Activated CD4-positive, alpha-beta memory T cell treated with anti-CD3 and anti-CD28 coated beads for 36 hours (primary cell): ENCODE data around the gene SLC24A4. TPM values are rescaled to one million over a fixed set of nuclear protein-coding genes. Genes with fewer than 3 reads are reported as not detected.

Experiments used
- CTCF ChIA-PET: fragments of 350-600 bp; sonication (Branson Sonifier 250); formaldehyde crosslinking; loops from one replicate; lab custom pipeline; 2021; ENCODE audit warnings: antibody characterized with exemption, inconsistent platforms; lab: Charles Lee
- POLR2A ChIA-PET: fragments of 350-600 bp; sonication (Branson Sonifier 250); formaldehyde crosslinking; loops from one replicate; lab custom pipeline; 2021; ENCODE audit warnings: antibody characterized with exemption; lab: Charles Lee
- DNase-seq: peaks from one replicate; pipeline ENCODE4 v3.0.0-alpha.2; 2020
- H3K27ac Mint-ChIP-seq: one replicate; pipeline ENCODE4 v1.8.0; 2021; ENCODE audit warnings: mixed read lengths
- H3K27me3 Mint-ChIP-seq: one replicate; pipeline ENCODE4 v1.8.0; 2021; ENCODE audit warnings: mixed read lengths
- H3K36me3 Mint-ChIP-seq: one replicate; pipeline ENCODE4 v1.8.0; 2021; ENCODE audit warnings: mixed read lengths
- H3K4me1 Mint-ChIP-seq: one replicate; pipeline ENCODE4 v1.8.0; 2021; ENCODE audit warnings: low read depth, mixed read lengths
- H3K4me3 Mint-ChIP-seq: one replicate; pipeline ENCODE4 v1.8.0; 2021; ENCODE audit warnings: mild to moderate bottlenecking, mixed read lengths
- H3K9me3 Mint-ChIP-seq: one replicate; pipeline ENCODE4 v1.8.0; 2021; ENCODE audit warnings: mixed read lengths
- intact Hi-C: fragments of 100-400 bp; cut with micrococcal nuclease; formaldehyde crosslinking; loops from one replicate; pipeline ENCODE4 v1.15.1; 2023
- total RNA-seq, 2 experiments: library from RNA; stranded (reverse); gene quantifications; one replicate each; pipeline ENCODE4 v1.2.3, GENCODE V29; 2021

Gene SLC24A4
- total RNA-seq, 2 experiments from 2014 or later: not detected

DNA sequence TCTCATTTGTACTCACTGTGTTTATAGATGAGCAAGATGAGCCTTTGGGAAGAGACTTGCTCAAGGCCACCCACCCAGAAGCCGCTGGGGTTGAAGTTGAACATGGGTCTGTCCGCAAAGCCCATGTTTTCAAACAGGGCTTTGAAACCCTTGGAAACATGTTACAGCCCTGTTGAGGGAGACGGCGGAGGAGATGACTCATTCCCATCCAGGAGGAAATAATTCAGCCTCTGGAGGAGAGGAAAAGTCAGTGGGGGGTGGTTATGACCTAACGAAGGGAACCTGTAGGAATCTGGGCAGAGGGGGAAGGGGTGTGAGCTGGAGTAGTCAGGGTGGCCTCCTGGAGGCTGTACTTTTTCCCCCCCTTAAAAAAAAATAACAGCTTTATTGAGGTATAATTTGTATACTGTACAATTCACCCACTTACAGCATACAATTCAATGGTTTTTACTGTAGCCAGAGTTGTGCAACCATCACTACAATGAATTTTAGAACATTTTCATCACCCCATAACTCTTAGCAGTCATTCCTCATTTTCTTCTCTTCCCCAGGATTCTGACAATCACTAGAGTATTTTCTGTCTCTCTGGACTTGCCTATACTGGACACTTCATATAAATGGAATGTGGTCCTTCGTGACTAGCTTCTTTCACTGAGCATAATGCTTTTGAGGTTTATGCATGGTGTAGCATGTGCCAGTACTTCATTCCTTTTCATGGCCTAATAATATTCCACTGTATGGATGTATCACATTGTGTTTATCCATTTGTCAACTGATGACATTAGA, 188.7 kb downstream of the SLC24A4 start:
- Mint-ChIP-seq H3K4me1 (peaks cover 4% of the 10 kb centered on the region), H3K27me3 (peaks cover 5% of the 10 kb centered on the region), H3K36me3 (no peaks in the 10 kb centered on the region), H3K27ac (no peak overlapping the region), H3K4me3 (no peak overlapping the region), H3K9me3 (no peaks in the 10 kb centered on the region)
- intact Hi-C loops: loop anchor here (5.0 kb wide), 1 partner anchor 66 kb away; no protein-coding TSS in a partner anchor
- CTCF ChIA-PET: interaction anchor here (0.6 kb wide), 1 partner anchor 102 kb away, joined by 3 read pairs; no protein-coding TSS in a partner anchor
- POLR2A ChIA-PET: no interaction called here
- DNase-seq: no peak

DNA sequence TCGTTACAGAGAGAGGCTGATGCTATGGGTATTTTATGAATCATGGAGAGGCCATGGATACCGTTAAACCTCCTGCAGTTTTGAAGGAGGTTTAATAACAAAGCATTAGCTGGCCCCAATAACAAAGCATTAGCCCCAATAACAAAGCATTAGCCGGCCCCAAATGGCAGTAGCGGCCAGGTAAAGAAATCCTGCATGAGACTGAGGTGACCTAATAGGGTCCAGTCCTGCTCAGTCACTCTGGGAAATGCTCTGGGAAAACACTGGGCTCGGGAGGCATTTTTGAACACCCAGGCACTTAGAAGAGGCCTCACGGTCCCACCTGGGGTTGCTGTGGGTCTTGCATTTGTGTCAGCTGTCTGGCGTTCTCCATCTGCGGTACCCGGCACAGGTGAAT, 189.8 kb downstream of the SLC24A4 start:
- DNase-seq: no peak
- ChIA-PET POLR2A (no interaction called here), CTCF (no interaction called here)
- H3K27ac Mint-ChIP-seq: no peak overlapping the region
- H3K4me1 Mint-ChIP-seq: peaks cover 10% of the 10 kb centered on the region
- H3K4me3 Mint-ChIP-seq: peak overlapping the region; percentile 52
- H3K9me3 Mint-ChIP-seq: no peaks in the 10 kb centered on the region
- H3K36me3 Mint-ChIP-seq: no peaks in the 10 kb centered on the region
- intact Hi-C loops: loop anchor here (5.0 kb wide), 1 partner anchor 64 kb away; no protein-coding TSS in a partner anchor
- peaks cover 5% of the 10 kb centered on the region for H3K27me3 Mint-ChIP-seq

DNA sequence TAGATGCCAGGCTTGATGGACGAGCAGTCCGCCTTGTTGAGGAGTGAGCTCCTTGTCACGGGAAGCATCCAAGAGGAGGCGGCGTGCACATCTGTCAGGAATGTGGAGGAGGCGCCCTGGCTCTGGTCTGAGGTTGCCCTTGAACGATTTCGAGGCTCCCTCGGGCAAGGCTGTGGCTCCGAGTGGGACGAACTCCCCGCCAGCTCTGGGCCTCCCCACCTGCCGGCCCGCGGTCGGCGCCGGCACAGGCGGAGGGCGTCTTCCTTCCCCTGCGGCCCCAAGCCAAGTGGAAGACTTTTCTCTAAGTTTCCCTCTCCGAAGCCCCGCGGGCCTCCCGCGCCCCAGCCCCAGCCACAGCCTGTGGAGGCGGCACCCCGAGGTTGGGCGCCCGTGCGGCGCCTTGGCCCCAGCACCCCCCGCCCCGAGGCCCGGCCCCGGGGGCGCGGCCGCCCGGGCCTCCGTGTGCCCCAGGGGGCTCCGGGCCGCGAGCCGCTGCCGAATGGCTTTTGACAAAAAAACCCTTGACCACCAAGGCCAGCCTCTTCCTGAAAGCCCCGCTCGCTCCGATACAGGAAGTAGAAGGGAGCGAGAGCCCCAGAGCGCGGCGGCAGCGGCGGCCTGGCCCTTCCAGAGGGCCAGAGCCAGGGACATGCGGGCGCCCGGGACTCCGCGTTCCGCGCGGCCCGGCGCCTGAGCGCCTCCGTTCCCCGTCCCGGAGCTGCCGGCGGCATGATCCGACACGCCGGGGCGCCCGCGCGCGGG, 190.4 kb downstream of the SLC24A4 start, which contains the start of gene RIN3:
Gene RIN3, plus strand, starts transcription at position 578 of the 762 bp plus-strand sequence. Its CDS starts 152 bp downstream, at position 730.
- Mint-ChIP-seq H3K27ac (no peak within 1 kb of the TSS), H3K27me3 (peaks cover 5% of the 10 kb centered on the region), H3K36me3 (no peaks in the 10 kb centered on the region), H3K4me1 (peaks cover 10% of the 10 kb centered on the region), H3K9me3 (no peaks in the 10 kb centered on the region), H3K4me3 (peak within 1 kb of the TSS; percentile 63)
- ChIA-PET CTCF (no interaction called here), POLR2A (no interaction called here)
- peak; percentile 50 for DNase-seq
- intact Hi-C loops: loop anchor here (5.0 kb wide), 1 partner anchor 64 kb away; no protein-coding TSS in a partner anchor

- Mint-ChIP-seq H3K27me3 (peaks cover 1% of the 10 kb centered on the region), H3K4me3 (peak overlapping the region; percentile 63), H3K4me1 (peaks cover 10% of the 10 kb centered on the region), H3K36me3 (no peaks in the 10 kb centered on the region), H3K9me3 (no peaks in the 10 kb centered on the region), H3K27ac (no peak overlapping the region)
- ChIA-PET CTCF (no interaction called here), POLR2A (no interaction called here)
- intact Hi-C loops: loop anchor here (5.0 kb wide), 1 partner anchor 63 kb away; no protein-coding TSS in a partner anchor
- DNase-seq: peak; percentile 28
Measured at GRCh38 chr14:92513966-92514843, 191.2 kb downstream of the SLC24A4 start.

DNA sequence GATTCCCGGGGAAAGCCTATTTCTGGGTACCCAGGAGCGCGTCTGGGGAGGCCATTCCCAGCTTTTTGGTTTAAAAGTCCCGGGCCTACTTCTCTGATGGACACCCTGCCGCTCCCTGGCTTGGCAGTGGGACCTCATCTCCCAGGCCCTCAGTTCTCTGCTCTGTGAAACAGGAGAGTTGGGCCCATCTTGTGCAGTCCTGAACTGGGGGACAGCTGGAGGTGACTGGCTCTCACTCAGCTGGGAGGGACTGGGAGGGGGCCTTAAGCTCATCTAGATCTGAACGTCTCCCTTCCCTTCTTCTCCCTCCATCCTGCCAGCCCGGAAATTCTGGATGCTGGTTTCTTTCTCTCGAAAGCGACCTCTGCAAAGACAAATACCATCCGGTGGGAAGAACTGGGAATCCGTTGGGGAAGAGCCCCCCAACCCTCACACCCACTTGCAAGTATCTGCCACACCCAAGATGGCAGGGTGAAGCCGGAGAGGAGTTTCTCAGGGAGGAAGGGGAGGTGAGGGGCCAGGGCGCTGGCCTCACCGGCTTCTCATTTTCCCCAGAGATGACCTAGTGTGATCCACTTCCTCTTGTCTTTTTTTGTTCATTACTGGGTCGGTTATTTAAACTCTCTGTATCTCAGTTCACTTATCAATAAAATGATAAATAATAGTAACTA, 192.0 kb downstream of the SLC24A4 start:
- Mint-ChIP-seq H3K27me3 (peaks cover 1% of the 10 kb centered on the region), H3K4me1 (peaks cover 10% of the 10 kb centered on the region), H3K4me3 (no peak overlapping the region), H3K36me3 (no peaks in the 10 kb centered on the region), H3K9me3 (no peaks in the 10 kb centered on the region), H3K27ac (no peak overlapping the region)
- no peak for DNase-seq
- intact Hi-C loops: loop anchor here (5.0 kb wide), 1 partner anchor 62 kb away; no protein-coding TSS in a partner anchor
- CTCF ChIA-PET: no interaction called here
- POLR2A ChIA-PET: no interaction called here

- no peaks in the 10 kb centered on the region for H3K9me3 Mint-ChIP-seq
- H3K4me1 Mint-ChIP-seq: peaks cover 10% of the 10 kb centered on the region
- H3K27me3 Mint-ChIP-seq: peaks cover 1% of the 10 kb centered on the region
- ChIA-PET POLR2A (no interaction called here), CTCF (interaction anchor here (1.0 kb wide), 1 partner anchor 73 kb away, joined by 3 read pairs; no protein-coding TSS in a partner anchor)
- intact Hi-C loops: no loop called here
- H3K27ac Mint-ChIP-seq: no peak overlapping the region
- DNase-seq: no peak
- H3K4me3 Mint-ChIP-seq: no peak overlapping the region
- no peaks in the 10 kb centered on the region for H3K36me3 Mint-ChIP-seq
Measured at GRCh38 chr14:92515546-92516343, 192.8 kb downstream of the SLC24A4 start.

GRCh38 chr14:92516344-92516965, 193.5 kb downstream of the SLC24A4 start:
- intact Hi-C loops: no loop called here
- H3K9me3 Mint-ChIP-seq: peaks cover 1% of the 10 kb centered on the region
- peaks cover 1% of the 10 kb centered on the region for H3K27me3 Mint-ChIP-seq
- H3K36me3 Mint-ChIP-seq: no peaks in the 10 kb centered on the region
- ChIA-PET CTCF (interaction anchor here (1.0 kb wide), 1 partner anchor 73 kb away, joined by 3 read pairs; no protein-coding TSS in a partner anchor), POLR2A (no interaction called here)
- H3K27ac Mint-ChIP-seq: no peak overlapping the region
- peaks cover 10% of the 10 kb centered on the region for H3K4me1 Mint-ChIP-seq
- H3K4me3 Mint-ChIP-seq: no peak overlapping the region
- DNase-seq: no peak

DNA sequence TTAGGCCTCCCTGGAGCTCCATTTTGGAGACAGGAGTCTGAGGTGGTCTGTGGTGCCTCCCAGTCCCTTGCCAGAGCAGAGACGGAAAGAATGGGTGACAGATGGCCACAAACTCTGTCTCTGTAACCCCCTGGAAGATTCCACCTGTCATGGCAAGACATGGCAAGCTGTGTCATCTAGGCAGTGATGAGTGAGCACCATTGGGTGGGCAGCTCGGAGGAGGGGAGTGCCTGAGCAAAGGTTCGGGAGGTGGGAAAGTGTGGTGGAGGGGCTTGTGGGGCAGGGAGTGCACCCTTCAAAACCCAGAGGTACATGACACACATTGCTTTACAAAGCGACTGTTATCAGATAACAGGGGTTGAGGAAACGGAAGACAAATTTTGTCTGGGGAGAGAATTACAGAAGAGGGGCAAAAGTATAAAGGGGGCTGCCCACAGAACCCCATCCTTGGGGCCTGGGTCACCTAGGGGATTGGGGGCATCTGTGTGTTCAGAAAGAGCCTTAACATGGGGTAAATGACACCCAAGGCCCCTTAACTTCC, 194.1 kb downstream of the SLC24A4 start:
- ChIA-PET CTCF (interaction anchor here (1.0 kb wide), 1 partner anchor 72 kb away, joined by 3 read pairs; no protein-coding TSS in a partner anchor), POLR2A (interaction anchor here (0.6 kb wide), 1 partner anchor 205 kb away, joined by 3 read pairs; no protein-coding TSS in a partner anchor)
- H3K9me3 Mint-ChIP-seq: peaks cover 2% of the 10 kb centered on the region
- intact Hi-C loops: no loop called here
- peaks cover 10% of the 10 kb centered on the region for H3K4me1 Mint-ChIP-seq
- DNase-seq: no peak
- H3K27ac Mint-ChIP-seq: no peak overlapping the region
- no peak overlapping the region for H3K4me3 Mint-ChIP-seq
- H3K36me3 Mint-ChIP-seq: no peaks in the 10 kb centered on the region
- H3K27me3 Mint-ChIP-seq: peaks cover 1% of the 10 kb centered on the region

GRCh38 chr14:92517761-92518160, 194.8 kb downstream of the SLC24A4 start:
- POLR2A ChIA-PET: interaction anchor here (0.6 kb wide), 1 partner anchor 204 kb away, joined by 3 read pairs; no protein-coding TSS in a partner anchor
- H3K27ac Mint-ChIP-seq: no peak overlapping the region
- CTCF ChIA-PET: no interaction called here
- H3K27me3 Mint-ChIP-seq: no peaks in the 10 kb centered on the region
- no peaks in the 10 kb centered on the region for H3K36me3 Mint-ChIP-seq
- H3K4me1 Mint-ChIP-seq: peaks cover 5% of the 10 kb centered on the region
- H3K9me3 Mint-ChIP-seq: peaks cover 2% of the 10 kb centered on the region
- intact Hi-C loops: no loop called here
- DNase-seq: no peak
- no peak overlapping the region for H3K4me3 Mint-ChIP-seq
